Dedifferentiated amniotic fluid mesenchymal stem cell (primary cell): ENCODE results near the gene FMO5.
A peak's percentile ranks its signal among the peaks of the same experiment; 100 is the strongest.
"Not testable (repeated sequence)": the region's sequence is repeated elsewhere in the genome, so short reads cannot be mapped to it uniquely, and the experiment has no call there.

Experiments
- DNase-seq: peaks from one replicate; pipeline ENCODE4 v3.0.0-alpha.2; 2016; ENCODE audit errors: extremely low spot score

The FMO5 gene

GRCh38 chr1:147208619-147209018, 16.5 kb downstream of the FMO5 start:
- no peak for DNase-seq

DNA sequence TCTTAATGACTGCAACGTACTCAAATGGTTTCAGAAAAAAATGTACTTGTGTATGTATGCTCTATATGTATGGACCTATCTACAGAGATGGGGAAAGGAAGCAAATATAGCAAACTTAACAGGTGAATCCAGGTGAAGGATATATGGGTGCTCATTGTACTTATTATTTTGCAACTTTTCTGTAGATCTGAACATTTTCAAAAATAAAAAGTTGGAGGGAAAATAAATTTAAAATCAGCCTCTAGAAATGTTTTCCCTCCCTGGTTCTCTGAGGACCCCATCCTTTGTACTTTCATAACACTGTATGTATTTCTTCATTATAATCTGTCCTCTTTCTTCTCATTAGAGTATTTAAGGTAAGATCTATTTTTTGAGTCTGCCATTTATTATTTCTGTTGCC, 17.9 kb downstream of the FMO5 start:
- DNase-seq, result no peak

DNA sequence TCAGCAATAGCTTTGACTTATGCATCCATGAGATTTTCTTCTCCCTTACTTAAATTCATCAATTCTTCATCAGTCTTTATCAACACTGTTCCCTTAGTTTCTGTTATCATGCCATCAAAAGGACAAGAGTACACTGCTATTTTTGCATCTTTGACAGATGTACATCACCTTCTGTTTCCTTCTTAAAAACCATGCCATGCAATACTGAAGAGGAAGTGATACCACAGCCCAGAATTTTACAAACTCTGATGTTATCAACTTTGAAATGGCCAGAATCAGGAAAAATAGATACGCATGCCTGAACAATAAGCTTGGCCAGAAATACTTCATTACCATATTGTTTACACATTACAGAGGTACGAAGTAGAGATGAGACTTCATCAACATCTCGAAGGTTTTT, 21.1 kb downstream of the FMO5 start:
- no peak for DNase-seq

- no peak for DNase-seq
These were observed 22.6 kb downstream of the FMO5 start for GRCh38 chr1:147202576-147202975.

- DNase-seq, result no peak
These were observed 23.4 kb downstream of the FMO5 start for GRCh38 chr1:147201786-147202185.

DNA sequence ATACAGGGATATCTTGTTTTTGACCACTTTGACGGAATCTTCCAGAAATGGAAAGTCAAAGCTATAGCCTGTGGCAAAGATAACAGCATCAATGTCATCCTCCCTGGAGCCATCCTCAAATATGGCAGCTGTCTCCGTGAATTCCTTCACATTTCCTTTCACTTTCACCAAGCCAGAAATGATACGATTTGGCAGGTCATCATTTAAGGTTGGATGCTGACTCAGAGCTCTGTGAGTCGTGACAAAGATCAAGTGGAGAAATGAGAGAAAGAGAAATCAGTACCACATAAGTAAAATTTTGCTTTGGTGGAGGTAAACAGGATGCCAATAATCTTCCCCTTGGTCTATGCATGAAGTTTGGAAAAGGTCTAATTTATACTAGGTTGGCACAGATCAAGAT, 23.9 kb downstream of the FMO5 start:
- no peak for DNase-seq

- DNase-seq, result not testable (repeated sequence)
These were observed 27.8 kb downstream of the FMO5 start for GRCh38 chr1:147197324-147197723.

GRCh38 chr1:147189514-147189913, 35.6 kb downstream of the FMO5 start:
- no peak for DNase-seq

DNA sequence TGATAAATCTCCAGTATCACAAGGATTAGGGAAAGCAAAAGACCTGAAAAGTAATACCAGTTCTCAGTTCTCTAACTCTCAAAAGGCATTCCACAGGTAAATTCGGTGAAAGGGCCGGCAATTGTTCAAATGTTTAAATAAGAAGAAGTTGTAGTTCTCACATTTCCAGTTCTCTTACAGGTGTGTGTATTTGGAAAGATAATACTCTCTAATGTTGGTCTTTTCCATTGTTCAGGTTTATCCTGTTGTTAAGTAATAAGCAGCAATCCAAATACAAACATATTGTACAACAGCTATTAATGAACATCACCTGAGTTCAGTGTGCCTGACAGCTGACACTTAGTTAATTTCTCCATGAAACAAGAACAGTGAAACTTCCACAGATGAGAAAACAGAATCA, 39.7 kb downstream of the FMO5 start:
- DNase-seq, result no peak

DNA sequence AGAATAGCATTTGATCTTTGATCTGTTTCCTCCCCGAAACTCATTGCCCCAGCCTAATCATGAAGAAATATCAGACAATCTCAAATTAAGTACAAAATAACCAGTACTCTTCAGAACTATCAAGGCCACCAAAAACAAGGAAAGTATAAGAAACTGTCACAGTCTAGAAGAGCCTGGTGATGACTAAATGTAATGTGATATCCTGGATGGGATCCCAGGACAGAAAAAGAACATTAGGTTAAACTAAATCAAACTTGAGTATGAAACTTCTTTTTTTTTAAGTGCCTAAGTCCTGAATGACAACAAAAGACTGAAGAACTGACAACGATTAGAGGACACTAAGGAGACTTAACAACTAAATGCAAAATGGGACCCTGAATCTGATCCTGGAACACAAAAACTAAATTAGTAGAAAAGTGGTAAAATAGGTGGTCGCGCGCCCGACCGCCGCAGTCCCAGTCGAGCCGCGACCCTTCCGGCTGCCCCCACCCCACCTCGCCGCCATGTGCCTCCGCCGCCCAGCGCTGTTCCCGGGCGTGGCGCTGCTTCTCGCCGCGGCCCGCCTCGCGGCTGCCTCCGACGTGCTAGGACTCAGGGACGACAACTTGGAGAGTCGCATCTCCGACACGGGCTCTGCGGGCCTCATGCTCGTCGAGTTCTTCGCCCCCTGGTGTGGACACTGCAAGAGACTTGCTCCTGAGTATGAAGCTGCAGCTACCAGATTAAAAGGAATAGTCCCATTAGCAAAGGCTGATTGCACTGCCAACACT, 47.3 kb downstream of the FMO5 start:
- DNase-seq, result peak; percentile 37

GRCh38 chr1:147172168-147173016, 52.7 kb downstream of the FMO5 start, which contains the start of gene PRKAB2:
TSS of gene PRKAB2 (minus strand) at chr1:147172470. CDS start at chr1:147172144, 326 bp downstream.
- peak; percentile 92 for DNase-seq

DNA sequence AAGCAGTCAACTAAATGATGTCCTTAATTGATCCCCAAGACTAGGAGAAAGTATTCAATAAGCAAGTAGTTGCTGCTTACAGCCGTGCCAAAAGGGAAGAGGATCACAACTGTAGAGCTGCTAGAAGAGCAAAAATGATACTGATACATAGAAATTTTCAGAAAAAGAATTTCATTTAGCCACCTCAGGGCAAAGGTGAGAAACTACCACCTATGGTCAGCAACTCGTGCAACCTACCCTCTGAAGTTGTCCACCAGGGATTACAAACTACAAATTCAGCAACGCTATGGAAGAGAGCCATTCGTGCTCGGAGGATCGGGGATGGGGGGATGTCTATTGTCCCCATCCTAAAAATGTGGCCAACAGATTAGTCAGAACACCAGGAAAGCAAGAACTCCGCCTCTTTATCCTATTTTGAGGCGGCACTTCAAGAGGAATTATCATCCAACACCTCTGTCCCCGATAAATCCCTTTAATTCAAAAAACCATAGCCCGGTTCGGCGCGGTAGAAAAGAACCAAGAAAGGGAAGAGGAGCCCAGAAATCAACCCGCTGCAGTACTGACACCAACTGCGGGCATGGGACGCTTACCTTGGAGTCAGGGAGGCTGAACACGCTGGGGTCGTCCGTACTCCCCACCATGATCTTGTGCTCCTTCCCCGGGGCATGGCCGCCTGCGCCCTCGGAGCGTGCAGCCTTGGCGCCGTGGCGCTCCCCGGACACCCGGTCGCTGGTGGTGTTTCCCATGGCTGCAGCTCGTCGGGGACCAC, 53.6 kb downstream of the FMO5 start:
- no peak for DNase-seq

- DNase-seq, result no peak
These were observed 55.1 kb downstream of the FMO5 start for GRCh38 chr1:147169840-147170674.

DNA sequence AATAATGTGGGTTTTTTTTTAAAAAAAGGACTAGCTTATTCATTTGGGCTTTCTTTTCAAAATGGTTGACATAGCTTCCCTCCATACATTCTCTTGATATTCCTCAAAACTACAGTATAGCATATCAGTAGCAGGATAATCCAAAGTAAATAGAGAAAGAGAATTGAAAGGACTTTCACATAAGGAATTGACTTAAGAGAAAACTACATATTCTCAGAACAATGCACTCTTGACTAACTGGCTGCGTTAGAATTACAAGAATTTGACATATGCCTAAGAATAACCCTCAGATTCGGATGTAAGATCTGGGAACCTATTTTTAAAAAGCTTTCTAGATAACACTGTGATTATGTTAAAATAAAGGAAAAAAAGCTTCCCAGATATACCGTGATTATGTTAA, 56.0 kb downstream of the FMO5 start:
- no peak for DNase-seq

- DNase-seq, result no peak
These were observed 56.5 kb downstream of the FMO5 start for GRCh38 chr1:147168626-147169058.

DNA sequence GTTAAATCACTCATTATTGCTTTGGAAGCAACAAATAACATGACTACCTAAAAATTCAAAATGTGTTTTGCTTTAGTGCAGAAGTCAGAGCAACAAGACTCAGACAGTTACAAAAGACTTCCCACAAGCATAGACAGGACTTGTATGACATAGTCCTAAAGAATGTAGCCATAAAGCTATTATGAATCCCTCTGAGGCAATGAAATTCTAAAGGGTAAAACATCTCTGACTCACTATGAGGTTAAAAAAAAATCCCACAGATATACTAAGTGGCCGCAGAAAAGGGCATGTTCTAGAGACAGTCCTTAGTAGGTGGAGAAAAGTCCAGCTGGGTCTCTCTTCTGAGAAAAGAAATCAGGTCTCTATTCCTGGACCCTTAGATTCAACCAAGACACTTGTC, 57.8 kb downstream of the FMO5 start:
- DNase-seq, result peak; percentile 96

DNA sequence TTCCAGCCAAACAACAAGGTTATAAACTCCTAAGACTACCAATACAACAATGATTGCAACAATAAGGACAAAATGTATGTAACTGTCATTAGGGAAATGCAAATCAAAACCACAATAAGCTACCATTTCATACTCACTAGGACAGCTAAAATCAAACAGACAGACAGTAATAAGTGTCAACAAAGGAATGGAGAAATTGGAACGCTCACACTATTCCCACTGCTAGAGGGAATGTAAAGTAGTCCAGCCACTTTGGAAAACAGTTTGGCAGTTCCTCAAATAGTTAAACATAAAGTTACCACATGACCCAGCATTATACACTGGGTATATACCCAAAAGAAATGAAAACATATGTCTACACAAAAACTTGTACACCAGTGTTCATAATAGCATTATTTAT, 62.1 kb downstream of the FMO5 start:
- DNase-seq, result no peak

DNA sequence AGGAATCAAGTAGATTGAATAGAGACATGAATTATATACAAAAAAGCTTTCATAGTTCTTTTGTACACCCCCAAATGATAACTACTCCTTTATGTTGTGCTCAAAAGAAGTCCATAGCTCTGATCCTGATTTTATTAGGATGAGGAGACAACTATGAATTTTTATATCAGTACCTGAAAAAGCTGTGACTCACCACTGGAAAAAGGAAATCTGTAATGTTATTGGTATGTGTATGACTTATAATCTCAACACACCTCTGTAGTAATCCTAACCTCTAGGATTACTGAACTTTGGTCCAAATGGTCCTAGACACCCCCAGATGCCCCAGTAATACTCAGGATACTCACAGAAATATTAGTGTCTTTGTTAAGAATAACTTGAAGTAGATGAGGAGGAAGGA, 63.0 kb downstream of the FMO5 start:
- no peak for DNase-seq

DNA sequence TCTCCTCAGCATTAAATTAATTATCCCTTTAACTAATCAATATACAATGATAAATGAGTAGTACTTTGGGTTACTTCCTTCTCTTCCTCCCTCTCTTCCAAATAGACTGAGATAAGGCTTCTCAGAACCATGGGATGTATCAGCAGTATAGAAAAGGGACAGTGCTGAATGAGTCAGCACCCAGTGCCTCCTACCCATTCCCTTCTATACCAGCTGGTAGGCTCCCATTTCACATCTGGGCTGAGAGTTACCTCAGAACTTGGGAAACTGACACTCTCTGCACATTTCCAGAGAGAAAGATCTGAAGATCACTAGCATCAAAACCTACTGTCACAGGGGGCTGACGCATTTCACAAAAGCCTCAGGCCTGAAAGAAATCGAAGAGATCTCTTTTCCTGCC, 68.0 kb downstream of the FMO5 start:
- DNase-seq, result peak; percentile 41

- no peak for DNase-seq
These were observed 68.5 kb downstream of the FMO5 start for GRCh38 chr1:147156642-147157041.

GRCh38 chr1:147152772-147153171, 72.4 kb downstream of the FMO5 start:
- DNase-seq, result no peak
